Right cardiac atrium (tissue), 5 donors: ENCODE measurements around the gene MAFB. TPM values are rescaled to one million over a fixed set of nuclear protein-coding genes. Genes with fewer than 3 reads are reported as not detected.

Experiments
- ATAC-seq, 2 donors: fragments of 200-7000 bp; cut with Tn5 transposase; one replicate each; pipeline versions ENCODE4 v1.8.0 to v1.9.1; 2020; ENCODE audit warnings: moderate library complexity in 2 of 2, mild to moderate bottlenecking in 1 of 2
- DNase-seq, 3 donors: peaks; one replicate each; pipeline ENCODE4 v3.0.0-alpha.2; 2020
- H3K27ac ChIP-seq: one replicate; pipeline ENCODE4 v1.5.1; 2013; ENCODE audit warnings: mild to moderate bottlenecking, low read length, control low read depth, moderate library complexity
- H3K27me3 ChIP-seq: one replicate; pipeline ENCODE4 v1.6.1; 2013; ENCODE audit not compliant: control insufficient read depth, insufficient read depth
- H3K4me1 ChIP-seq: one replicate; pipeline ENCODE4 v1.6.1; 2013; ENCODE audit warnings: low read length; ENCODE audit not compliant: control insufficient read depth, insufficient read depth
- H3K4me3 ChIP-seq: one replicate; pipeline ENCODE4 v1.5.1; 2013; ENCODE audit warnings: low read length, control low read depth
- H3K9me3 ChIP-seq: one replicate; pipeline ENCODE4 v1.6.1; 2013; ENCODE audit warnings: low read length; ENCODE audit not compliant: control insufficient read depth
- WGBS: extraction: QIAGEN DNeasy Blood & Tissue Kit; methylation state at CpG from one replicate; pipeline ENCODE4 v1.1.7; 2013; 5-methylcytosine and 5-hydroxymethylcytosine counted together
- intact Hi-C, 4 donors: fragments of 100-400 bp; cut with DNase I; formaldehyde crosslinking; loops; one replicate each; pipeline versions ENCODE4 v1.11.0 to v1.14.0; 2022 to 2023
- polyA plus RNA-seq: library from polyadenylated mRNA; stranded (reverse); fragments of 200-250 nt; gene quantifications from one replicate; pipeline ENCODE4 v1.2.3, GENCODE V29; 2013
- total RNA-seq, 4 donors: library from RNA; stranded (reverse); fragmentation: NEBNext Ultra II Directional; extraction: Animal tissue kit (Norgen Biotek cat#: 25700); gene quantifications; one replicate each; pipeline ENCODE4 v1.2.1, GENCODE V29; 2021
- donor health status: healthy with polysubstance abuse.
- donor health status: DM: no; HTN: yes; CAD: no.
- donor health status: DM: no; HTN: no; CAD: no.
- donor health status: DM: no; HTN: yes; CAD: no; lungs with severe emphysema.
- donor health status: DM: yes; HTN: yes; CAD: no.

Gene MAFB
- total and polyA plus RNA-seq, 5 donors, result 6.9 to 22.8 (median 21.2) TPM

DNA sequence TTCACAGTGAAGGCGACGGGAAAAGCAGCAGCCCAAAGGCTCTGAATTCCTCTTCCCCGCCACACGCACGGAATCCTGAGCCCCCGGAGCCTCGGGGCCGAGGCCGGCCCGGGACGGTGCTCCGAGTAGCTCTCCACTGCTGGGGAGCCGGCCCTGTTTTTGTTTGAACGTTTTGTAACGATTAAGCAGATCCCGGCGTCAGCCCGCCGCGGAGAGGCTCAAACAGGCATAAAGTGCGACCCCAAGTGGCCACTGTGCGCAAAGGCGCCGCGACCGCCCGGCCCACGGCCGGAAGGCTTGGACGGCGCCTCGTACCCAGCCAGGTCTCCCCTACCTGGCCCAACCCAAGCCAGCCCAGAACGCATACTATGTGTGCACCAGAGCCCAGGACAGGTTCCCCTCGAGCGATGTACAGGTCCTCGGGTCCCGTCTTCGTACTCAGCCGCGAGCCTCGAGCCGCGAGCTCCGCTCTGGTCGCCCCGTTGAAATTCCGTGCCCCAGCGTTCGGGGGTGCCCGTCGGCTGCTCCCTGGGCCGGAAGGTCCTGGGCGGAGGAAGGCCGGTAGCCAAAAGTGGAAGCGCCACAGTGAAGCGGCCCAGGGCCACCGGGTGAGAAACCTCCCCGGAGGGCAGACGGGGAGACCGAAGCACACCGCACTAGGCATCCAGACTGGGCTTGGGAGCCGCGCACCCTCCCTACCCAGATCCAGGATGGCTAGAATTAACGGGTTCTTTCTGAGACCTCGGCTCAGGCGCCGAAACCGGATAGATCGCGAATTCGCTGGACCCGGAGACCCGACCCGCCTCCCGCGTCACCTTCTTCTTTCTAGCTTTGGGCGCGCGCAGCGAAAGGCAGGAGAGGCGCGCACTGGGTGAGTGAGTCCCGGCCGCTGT is 1.2 kb upstream of the MAFB start:
- ATAC-seq (peak; percentile 69 to 72), DNase-seq (peak; percentile 92 to 98 (median 96))
- intact Hi-C loops, result loop anchor here in 2 of 4 donors (5.0 to 10.0 kb wide), 3 partner anchors 423 to 805 kb away; no protein-coding TSS in a partner anchor
- Histone ChIP-seq H3K27me3 (no peaks in the 10 kb centered on the region), H3K27ac (peak overlapping the region; percentile 91), H3K4me3 (peak overlapping the region; percentile 61), H3K9me3 (no peaks in the 10 kb centered on the region), H3K4me1 (no peaks in the 10 kb centered on the region)
- 4% methylated on average over 84 of the region's 84 CpGs for WGBS

DNA sequence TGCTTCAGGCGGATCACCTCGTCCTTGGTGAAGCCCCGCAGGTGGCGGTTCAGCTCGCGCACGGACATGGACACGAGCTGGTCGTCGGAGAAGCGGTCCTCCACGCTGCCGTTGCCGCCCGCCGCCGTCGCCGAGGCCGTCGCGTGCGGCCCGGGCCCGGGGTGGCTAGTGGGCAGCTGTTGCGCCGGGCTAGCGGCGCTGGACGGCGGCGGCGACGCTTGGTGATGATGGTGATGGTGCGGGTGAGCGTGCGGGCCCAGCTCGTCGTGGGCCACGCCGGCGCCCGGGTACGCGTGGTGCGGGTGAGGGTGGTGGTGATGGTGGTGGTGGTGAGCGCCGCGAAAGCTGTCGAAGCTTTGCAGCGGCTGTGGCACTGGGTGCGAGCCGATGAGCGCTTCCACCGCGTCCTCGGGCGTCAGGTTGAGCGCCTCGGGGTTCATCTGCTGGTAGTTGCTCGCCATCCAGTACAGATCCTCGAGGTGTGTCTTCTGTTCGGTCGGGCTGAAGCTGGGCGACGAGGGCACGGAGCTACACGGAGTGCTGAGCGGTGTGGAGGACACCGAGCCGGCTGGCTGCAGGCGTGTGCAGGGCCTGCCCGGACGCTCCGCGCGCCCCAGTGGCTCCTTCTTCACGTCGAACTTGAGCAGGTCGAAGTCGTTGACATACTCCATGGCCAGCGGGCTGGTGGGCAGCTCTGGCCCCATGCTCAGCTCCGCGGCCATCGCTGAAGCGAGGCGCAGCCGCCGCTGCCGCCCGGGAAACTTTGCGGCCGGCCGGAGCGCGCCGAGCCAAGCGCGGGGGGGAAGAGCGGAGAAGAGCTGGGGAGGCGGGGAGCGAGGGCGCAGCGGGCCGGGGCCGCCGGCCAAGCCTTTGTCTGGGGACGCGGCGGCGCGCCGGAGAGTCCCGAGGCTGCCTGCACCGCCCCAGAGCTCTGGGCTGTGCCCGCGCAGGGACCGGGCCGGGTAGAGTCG is 622 bp downstream of the MAFB start:
- DNase-seq (peak in 2 of 3 donors; percentile 53 to 66), ATAC-seq (peak; percentile 0 to 2)
- Histone ChIP-seq H3K27ac (peak overlapping the region; percentile 10), H3K27me3 (no peaks in the 10 kb centered on the region), H3K4me1 (no peaks in the 10 kb centered on the region), H3K9me3 (no peaks in the 10 kb centered on the region), H3K4me3 (peak overlapping the region; percentile 61)
- WGBS, result 1% methylated on average over 120 of the region's 120 CpGs
- intact Hi-C loops, result loop anchor here in 1 of 4 donors (5.0 to 10.0 kb wide), 2 partner anchors 421 to 804 kb away; no protein-coding TSS in a partner anchor

DNA sequence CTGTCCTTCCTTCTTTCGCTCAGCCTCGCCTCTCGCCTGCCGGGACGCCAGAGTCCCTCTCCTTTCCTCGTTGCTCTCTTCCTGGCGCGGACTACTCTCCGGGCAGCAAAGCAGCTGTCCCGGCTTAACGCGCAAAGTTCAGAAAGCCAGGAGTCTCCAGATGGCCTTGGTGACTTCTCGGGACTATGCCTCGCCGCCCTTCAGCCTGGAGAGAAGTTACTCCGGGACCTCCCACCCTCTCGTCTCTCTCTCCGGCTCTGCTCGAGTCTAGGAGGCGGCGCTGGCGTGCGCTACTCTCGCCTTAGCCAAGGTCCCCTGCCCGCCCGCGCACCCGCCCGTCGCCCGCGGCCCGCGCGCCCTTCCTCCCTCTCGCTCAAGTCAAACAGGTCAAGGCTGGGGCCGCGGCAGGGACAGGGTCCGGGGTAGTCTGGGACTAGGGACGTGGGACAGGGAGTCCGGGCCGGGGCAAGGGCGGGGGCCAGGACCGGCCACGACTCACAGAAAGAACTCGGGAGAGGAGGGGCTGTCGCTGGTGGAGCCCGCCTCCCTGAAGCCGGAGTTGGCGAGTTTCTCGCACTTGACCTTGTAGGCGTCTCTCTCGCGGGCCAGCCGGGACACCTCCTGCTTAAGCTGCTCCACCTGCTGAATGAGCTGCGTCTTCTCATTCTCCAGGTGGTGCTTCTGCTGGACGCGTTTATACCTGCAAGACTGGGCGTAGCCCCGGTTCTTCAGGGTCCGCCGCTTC is 1.5 kb downstream of the MAFB start:
- no peaks in the 10 kb centered on the region for H3K4me1 ChIP-seq
- H3K27ac ChIP-seq, result peak overlapping the region; percentile 34
- peak; percentile 74 to 91 (median 91) for DNase-seq

GRCh38 chr20:40686893-40687292 is 2.1 kb downstream of the MAFB start:
- intact Hi-C loops, result loop anchor here in 1 of 4 donors (5.0 to 10.0 kb wide), 2 partner anchors 420 to 802 kb away; no protein-coding TSS in a partner anchor
- Histone ChIP-seq H3K4me3 (peak overlapping the region; percentile 61), H3K4me1 (no peaks in the 10 kb centered on the region), H3K27me3 (no peaks in the 10 kb centered on the region), H3K27ac (no peak overlapping the region), H3K9me3 (no peaks in the 10 kb centered on the region)
- ATAC-seq, result no peak
- DNase-seq, result peak in 1 of 3 donors; percentile 58
- WGBS, result 40% methylated on average over 12 of the region's 12 CpGs

More for the DNA sequence above, 1.5 kb downstream of the MAFB start:
- no peaks in the 10 kb centered on the region for H3K9me3 ChIP-seq
- no peaks in the 10 kb centered on the region for H3K27me3 ChIP-seq
- intact Hi-C loops, result loop anchor here in 1 of 4 donors (5.0 to 10.0 kb wide), 2 partner anchors 420 to 803 kb away; no protein-coding TSS in a partner anchor
- 2% methylated on average over 62 of the region's 62 CpGs for WGBS
- ATAC-seq, result peak; percentile 5 to 6
- peak overlapping the region; percentile 61 for H3K4me3 ChIP-seq

GRCh38 chr20:40686434-40686882 is 2.6 kb downstream of the MAFB start:
- H3K9me3 ChIP-seq, result no peaks in the 10 kb centered on the region
- ATAC-seq, result no peak
- DNase-seq, result peak in 1 of 3 donors; percentile 70
- H3K27me3 ChIP-seq, result no peaks in the 10 kb centered on the region
- H3K4me1 ChIP-seq, result no peaks in the 10 kb centered on the region
- H3K4me3 ChIP-seq, result peak overlapping the region; percentile 61
- 43% methylated on average over 7 of the region's 7 CpGs for WGBS
- no peak overlapping the region for H3K27ac ChIP-seq
- intact Hi-C loops, result loop anchor here in 1 of 4 donors (5.0 to 10.0 kb wide), 2 partner anchors 419 to 802 kb away; no protein-coding TSS in a partner anchor

GRCh38 chr20:40685349-40685748 is 3.7 kb downstream of the MAFB start:
- Histone ChIP-seq H3K4me3 (peak overlapping the region; percentile 6), H3K9me3 (no peaks in the 10 kb centered on the region), H3K27me3 (no peaks in the 10 kb centered on the region), H3K27ac (no peak overlapping the region), H3K4me1 (no peaks in the 10 kb centered on the region)
- ATAC-seq (no peak), DNase-seq (no peak)
- WGBS, result 86% methylated on average over 4 of the region's 4 CpGs
- intact Hi-C loops, result loop anchor here in 1 of 4 donors (5.0 to 10.0 kb wide), 2 partner anchors 418 to 801 kb away; no protein-coding TSS in a partner anchor

DNA sequence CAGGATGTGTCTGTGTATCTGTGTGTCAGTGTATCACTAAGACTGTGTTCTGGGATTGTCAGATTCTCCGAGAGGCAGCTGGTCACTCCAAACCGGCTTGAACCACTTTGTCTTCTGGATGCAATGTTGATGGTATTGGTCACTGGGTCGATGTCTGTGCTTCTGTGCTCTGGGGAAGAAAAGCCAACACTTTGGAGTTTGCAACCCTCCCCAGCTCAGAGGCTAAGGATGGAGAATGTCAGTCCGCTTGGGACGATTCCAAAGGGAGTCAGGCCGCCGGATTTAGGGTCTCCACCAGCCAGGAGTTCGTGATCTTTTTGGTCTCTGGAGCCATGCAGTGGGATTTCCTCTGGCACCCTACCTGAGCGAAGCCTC is 5.2 kb downstream of the MAFB start:
- 53% methylated on average over 9 of the region's 9 CpGs for WGBS
- ATAC-seq (no peak), DNase-seq (no peak)
- intact Hi-C loops, result loop anchor here in 1 of 4 donors (10.0 kb wide), 1 partner anchor 799 kb away; no protein-coding TSS in a partner anchor
- H3K4me3 ChIP-seq, result peak overlapping the region; percentile 36
- H3K27ac ChIP-seq, result peak overlapping the region; percentile 19
- H3K27me3 ChIP-seq, result no peaks in the 10 kb centered on the region
- H3K9me3 ChIP-seq, result no peaks in the 10 kb centered on the region
- H3K4me1 ChIP-seq, result no peaks in the 10 kb centered on the region

DNA sequence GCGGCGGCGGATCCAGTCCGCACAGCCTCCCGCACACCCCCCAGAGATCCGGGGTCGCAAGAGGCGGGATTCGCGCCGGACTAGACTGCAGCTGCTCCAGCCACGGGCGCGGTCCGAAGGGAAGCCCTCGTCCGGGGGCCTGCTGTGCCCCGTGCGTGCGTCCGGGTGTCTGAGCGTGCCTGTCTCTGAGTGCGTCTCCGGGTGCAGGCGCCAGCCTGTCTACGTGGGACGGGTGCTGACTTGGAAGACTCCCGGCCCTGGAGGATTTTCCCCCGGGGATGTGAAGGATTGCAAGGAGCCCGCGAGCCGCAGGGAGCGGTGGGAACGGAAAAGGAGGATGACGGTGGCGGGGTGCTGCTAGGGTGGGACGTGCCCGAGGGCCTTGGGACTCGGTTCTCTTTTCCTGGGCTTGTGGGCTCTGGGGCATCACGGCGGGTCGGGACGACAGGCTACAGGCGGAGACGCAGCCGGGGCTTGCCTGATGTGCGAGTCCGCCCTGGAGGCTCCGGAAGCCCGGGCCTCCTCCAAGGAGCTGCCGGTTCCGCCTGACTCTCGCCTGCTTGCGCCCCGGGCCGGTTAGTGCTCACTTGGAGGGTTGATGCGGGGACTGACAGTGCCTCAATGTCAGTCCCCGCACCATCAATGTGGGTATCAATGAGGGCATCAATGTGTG is 5.7 kb downstream of the MAFB start:
- intact Hi-C loops, result loop anchor here in 1 of 4 donors (10.0 kb wide), 1 partner anchor 799 kb away; no protein-coding TSS in a partner anchor
- Histone ChIP-seq H3K4me3 (peak overlapping the region; percentile 36), H3K4me1 (no peaks in the 10 kb centered on the region), H3K9me3 (no peaks in the 10 kb centered on the region), H3K27me3 (no peaks in the 10 kb centered on the region), H3K27ac (peak overlapping the region; percentile 19)
- peak; percentile 49 to 66 for ATAC-seq
- peak; percentile 66 to 86 (median 85) for DNase-seq
- WGBS, result 10% methylated on average over 58 of the region's 58 CpGs

DNA sequence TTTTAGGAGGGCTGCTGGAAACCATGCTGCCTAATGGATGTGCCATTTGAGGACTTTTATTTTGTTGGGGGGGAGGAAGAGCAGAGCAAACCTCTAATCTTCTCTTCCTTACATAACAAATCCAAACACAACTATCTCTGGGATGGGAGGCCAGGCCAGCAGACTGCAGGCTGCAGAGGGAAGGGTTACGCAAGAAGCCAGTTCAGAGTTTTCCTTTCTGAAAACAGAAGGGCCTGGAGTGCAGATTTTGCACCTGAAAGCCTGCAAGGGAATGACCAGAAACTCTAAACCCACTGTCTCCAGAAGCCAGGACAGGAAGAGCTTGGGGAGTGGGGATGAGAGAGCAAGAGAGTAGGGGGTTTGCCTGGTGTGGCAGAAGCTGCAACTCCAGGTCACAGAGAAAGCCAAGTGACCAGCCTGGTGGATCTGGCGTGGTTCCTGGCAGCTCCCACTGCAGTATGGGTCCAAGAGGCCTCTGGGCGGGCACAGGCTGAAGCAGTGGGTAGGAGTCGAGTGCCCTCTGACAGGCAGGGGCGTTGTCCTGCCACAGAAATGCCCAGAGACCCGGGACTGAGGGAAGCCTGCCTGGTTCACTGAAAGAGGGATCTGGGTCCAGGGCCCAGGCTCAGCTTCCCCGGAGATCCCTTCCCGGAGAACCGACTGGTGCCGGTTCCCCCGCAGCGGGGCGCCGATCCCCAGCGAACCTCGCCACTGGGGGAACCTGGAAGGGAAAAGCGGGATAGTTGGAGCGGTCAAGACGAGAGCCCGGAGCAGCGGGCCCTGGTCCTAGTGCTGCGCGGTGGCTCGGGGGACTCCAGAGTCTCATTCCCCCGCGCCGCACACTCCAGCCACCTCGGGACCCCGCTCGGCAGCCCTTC is 6.7 kb downstream of the MAFB start:
- H3K27ac ChIP-seq, result peak overlapping the region; percentile 9
- ATAC-seq, result peak; percentile 57 to 71
- no peaks in the 10 kb centered on the region for H3K4me1 ChIP-seq
- DNase-seq, result peak; percentile 56 to 86 (median 82)
- H3K9me3 ChIP-seq, result no peaks in the 10 kb centered on the region
- peak overlapping the region; percentile 36 for H3K4me3 ChIP-seq
- no peaks in the 10 kb centered on the region for H3K27me3 ChIP-seq
- intact Hi-C loops, result loop anchor here in 1 of 4 donors (10.0 kb wide), 1 partner anchor 798 kb away; no protein-coding TSS in a partner anchor
- 22% methylated on average over 30 of the region's 30 CpGs for WGBS
